Fibroblast of lung (primary cell): ENCODE results near the gene MND1. TPM values are rescaled to one million over a fixed set of nuclear protein-coding genes. Genes with fewer than 3 reads are reported as not detected.

ENCODE experiments used
- DNase-seq, 2 donors: peaks; one replicate each; pipeline versions ENCODE4 v3.0.0 to v3.0.0-alpha.2; 2010; ENCODE audit warnings: low read depth in 2 of 2
- H2AFZ ChIP-seq: 2 replicates; pipeline ENCODE4 v1.5.1; 2012; ENCODE audit warnings: low read length, control low read depth, inconsistent platforms
- H3K27ac ChIP-seq: 2 replicates; pipeline ENCODE4 v1.5.1; 2011; ENCODE audit warnings: low read length, control low read depth; ENCODE audit not compliant: insufficient read depth
- H3K27me3 ChIP-seq: 2 replicates; pipeline ENCODE4 v1.5.1; 2011; ENCODE audit warnings: mild to moderate bottlenecking, low read length; ENCODE audit not compliant: control insufficient read depth, insufficient read depth
- H3K36me3 ChIP-seq: 2 replicates; pipeline ENCODE4 v1.5.1; 2011; ENCODE audit warnings: low read length; ENCODE audit not compliant: control insufficient read depth, insufficient read depth
- H3K4me1 ChIP-seq: 2 replicates; pipeline ENCODE4 v1.5.1; 2011; ENCODE audit warnings: low read length; ENCODE audit not compliant: control insufficient read depth, insufficient read depth; ENCODE audit errors: extremely low read depth
- H3K4me2 ChIP-seq: 2 replicates; pipeline ENCODE4 v1.5.1; 2011; ENCODE audit warnings: low read length, control low read depth; ENCODE audit not compliant: insufficient read depth; ENCODE audit errors: extremely low read depth
- H3K4me3 ChIP-seq, 4 experiments: fragments of 200-600 bp in 1 of 4; sonication (generic) in 1 of 4; replicated peaks in 1 of 4; 2 replicates each; pipeline ENCODE4 v1.5.1; 2011 to 2016; ENCODE audit warnings: low read length in 4 of 4, low read depth in 3 of 4, mild to moderate bottlenecking in 3 of 4, control low read depth in 2 of 4, inconsistent platforms in 1 of 4, mixed read lengths in 1 of 4; ENCODE audit not compliant: insufficient read depth in 1 of 4; ENCODE audit errors: control extremely low read depth in 1 of 4
- H3K79me2 ChIP-seq: 2 replicates; pipeline ENCODE4 v1.5.1; 2012; ENCODE audit warnings: mild to moderate bottlenecking, low read length, inconsistent platforms; ENCODE audit not compliant: control insufficient read depth, insufficient read depth
- H3K9ac ChIP-seq: 2 replicates; pipeline ENCODE4 v1.5.1; 2011; ENCODE audit warnings: mild to moderate bottlenecking, low read length, control low read depth; ENCODE audit not compliant: insufficient read depth
- H3K9me3 ChIP-seq: 2 replicates; pipeline ENCODE4 v1.5.1; 2012; ENCODE audit warnings: low read depth, low read length; ENCODE audit not compliant: control insufficient read depth, insufficient read depth
- H4K20me1 ChIP-seq: 2 replicates; pipeline ENCODE4 v1.5.1; 2011; ENCODE audit warnings: low read length; ENCODE audit not compliant: control insufficient read depth, insufficient read depth; ENCODE audit errors: extremely low read depth
- CTCF ChIP-seq, 2 donors: IDR thresholded peaks in 1 of 2; conservative IDR thresholded peaks in 1 of 2; 1 replicate in 1 of 2; 2 replicates in 1 of 2; pipeline ENCODE4 v1.5.1; 2011 to 2012; ENCODE audit warnings: low read length in 2 of 2, control low read depth in 1 of 2, inconsistent platforms in 1 of 2, low read depth in 1 of 2, mild to moderate bottlenecking in 1 of 2
- EZH2 ChIP-seq: IDR thresholded peaks from 2 replicates; pipeline ENCODE4 v1.5.1; 2012; ENCODE audit warnings: low read length, control low read depth, mild to moderate bottlenecking; ENCODE audit errors: missing control alignments
- polyA plus RNA-seq, 2 donors: library from polyadenylated mRNA; depleted of rRNA in 1 of 2; stranded (reverse) in 1 of 2; unstranded in 1 of 2; fragments of >200 nt; gene quantifications; 2 replicates each; pipeline ENCODE4 v1.2.1, GENCODE V29; 2011 to 2012; ENCODE audit warnings: missing spikeins in 1 of 2
- total RNA-seq: library from RNA; depleted of rRNA; stranded (reverse); fragments of >200 nt; gene quantifications from 2 replicates; pipeline ENCODE4 v1.2.1, GENCODE V29; 2014

MND1 gene
- total and polyA plus RNA-seq, 2 donors (not counting 1 experiment from before 2014, with no cell fraction given), result 2.2 to 5.8 TPM

- no peak overlapping the region for H3K9ac ChIP-seq
- H4K20me1 ChIP-seq, result no peaks in the 10 kb centered on the region
- H3K4me1 ChIP-seq, result no peaks in the 10 kb centered on the region
- no peaks in the 10 kb centered on the region for H3K27me3 ChIP-seq
- H3K4me2 ChIP-seq, result no peak overlapping the region
- H3K27ac ChIP-seq, result no peak overlapping the region
- no peak overlapping the region for H3K4me3 ChIP-seq
- no peak for DNase-seq
- H2AFZ ChIP-seq, result no peak overlapping the region
- peaks cover 4% of the 10 kb centered on the region for H3K36me3 ChIP-seq
- H3K79me2 ChIP-seq, result no peaks in the 10 kb centered on the region
- TF ChIP-seq CTCF (conservative IDR thresholded peaks at IDR 0.05 in 1 of 2, IDR thresholded peaks at IDR 0.05 in 1 of 2; ENCODE audit: low read depth in 1 of 2, low read length in 2 of 2) (no peak), EZH2 (no peak)
- H3K9me3 ChIP-seq, result no peaks in the 10 kb centered on the region
Measured at GRCh38 chr4:153327247-153327646, 17.2 kb upstream of the MND1 start.

GRCh38 chr4:153332936-153333335 is 11.6 kb upstream of the MND1 start:
- Histone ChIP-seq H3K36me3 (peaks cover 2% of the 10 kb centered on the region), H3K4me3 (no peak overlapping the region), H3K27ac (no peak overlapping the region), H4K20me1 (no peaks in the 10 kb centered on the region), H3K27me3 (no peaks in the 10 kb centered on the region), H3K9ac (no peak overlapping the region), H3K9me3 (no peaks in the 10 kb centered on the region), H3K79me2 (no peaks in the 10 kb centered on the region), H3K4me1 (no peaks in the 10 kb centered on the region), H3K4me2 (no peak overlapping the region), H2AFZ (no peak overlapping the region)
- TF ChIP-seq CTCF (conservative IDR thresholded peaks at IDR 0.05 in 1 of 2, IDR thresholded peaks at IDR 0.05 in 1 of 2; ENCODE audit: low read depth in 1 of 2, low read length in 2 of 2) (no peak), EZH2 (no peak)
- no peak for DNase-seq

- Histone ChIP-seq H3K27me3 (no peaks in the 10 kb centered on the region), H2AFZ (no peak overlapping the region), H3K27ac (no peak overlapping the region), H3K9ac (no peak overlapping the region), H3K4me1 (no peaks in the 10 kb centered on the region), H3K79me2 (no peaks in the 10 kb centered on the region), H3K9me3 (no peaks in the 10 kb centered on the region), H3K36me3 (peaks cover 2% of the 10 kb centered on the region), H3K4me3 (no peak overlapping the region), H4K20me1 (no peaks in the 10 kb centered on the region), H3K4me2 (no peak overlapping the region)
- DNase-seq, result no peak
- no peak for TF ChIP-seq CTCF (conservative IDR thresholded peaks at IDR 0.05 in 1 of 2, IDR thresholded peaks at IDR 0.05 in 1 of 2; ENCODE audit: low read depth in 1 of 2, low read length in 2 of 2)
- TF ChIP-seq EZH2, result no peak
Measured at GRCh38 chr4:153333874-153334273, 10.6 kb upstream of the MND1 start.
